ENCODE measurements around the gene TMEM248. TPM values are rescaled to one million over a fixed set of nuclear protein-coding genes. Genes with fewer than 3 reads are reported as not detected.
A peak's percentile ranks its signal among the peaks of the same experiment; 100 is the strongest.

Gene TMEM248
- total and polyA plus RNA-seq, 2 experiments from 2014 or later: 40.2 to 73.7 TPM

GRCh38 chr7:66930341-66930740 is 9.3 kb downstream of the TMEM248 start:
- 0 out of 2 replicates have a peak overlapping the region, but pooled peaks have one; percentile 17 for H3K27ac ChIP-seq (ENCODE audit: low read depth)
- DNase-seq (ENCODE audit: low spot score) (peak; percentile 84), ATAC-seq (peak; percentile 90)
- no peak overlapping the region for H2AFZ ChIP-seq
- H3K36me3 Mint-ChIP-seq (ENCODE audit: low read depth): peaks cover 6% of the 10 kb centered on the region
- H3K9me3 Mint-ChIP-seq: no peaks in the 10 kb centered on the region
- H3F3A ChIP-seq (replicated peaks; ENCODE audit: low read depth): 0 out of 2 replicates have a peak, but pooled peaks cover 4% of the 10 kb centered on the region
- H4K20me1 ChIP-seq (replicated peaks; ENCODE audit: insufficient read depth): peaks cover 45% of the 10 kb centered on the region
- TF ChIP-seq CTCF (conservative IDR thresholded peaks at IDR 0.05; ENCODE audit: low read depth in 2 of 2): no peak
- no peak for TF ChIP-seq REST (IDR thresholded peaks at IDR 0.05; ENCODE audit: unreplicated experiment)
- peak; percentile 39; the same call in 1 of the 2 replicates for TF ChIP-seq CREB1 (CRISPR knock-in tag; IDR thresholded peaks at IDR 0.05; ENCODE audit: low read depth)
- no peak for TF ChIP-seq STAT1 (IDR thresholded peaks at IDR 0.05; ENCODE audit: unreplicated experiment)
- TF ChIP-seq EZH2 (IDR thresholded peaks at IDR 0.05; ENCODE audit: low read depth, unreplicated experiment): no peak
- no peak for TF ChIP-seq ETS1 (IDR thresholded peaks at IDR 0.05)
- no peak for TF ChIP-seq ZNF331 (CRISPR knock-in tag; IDR thresholded peaks at IDR 0.05; ENCODE audit: low read depth)
- no peak for TF ChIP-seq JUNB (IDR thresholded peaks at IDR 0.05; ENCODE audit: unreplicated experiment)
- no peak for TF ChIP-seq POLR2AphosphoS5 (IDR thresholded peaks at IDR 0.05; ENCODE audit: low read depth)
- TF ChIP-seq ZNF462 (CRISPR knock-in tag; IDR thresholded peaks at IDR 0.05): peak; percentile 33; the same call in 1 of the 2 replicates
- peaks cover 11% of the 10 kb centered on the region for H3K27me3 Mint-ChIP-seq (ENCODE audit: insufficient read depth, low read depth, poor library complexity)
- peak overlapping the region; percentile 54 for H3K4me3 Mint-ChIP-seq
- peaks cover 17% of the 10 kb centered on the region for H3K4me1 Mint-ChIP-seq
- peak overlapping the region; percentile 20; the same call in 1 of the 2 replicates for H3K4me3 ChIP-seq
- H3K4me1 ChIP-seq (ENCODE audit: insufficient read depth): peaks cover 8% of the 10 kb centered on the region; the same call in 1 of the 2 replicates
- no peaks in the 10 kb centered on the region for H3K27me3 ChIP-seq (ENCODE audit: insufficient read depth)
- H3K36me3 ChIP-seq (ENCODE audit: insufficient read depth): no peaks in the 10 kb centered on the region
- peaks cover 100% of the 10 kb centered on the region for H3K79me2 ChIP-seq (replicated peaks; ENCODE audit: insufficient read depth)
- no peaks in the 10 kb centered on the region for H3K9me2 ChIP-seq (ENCODE audit: insufficient read depth)
- peak overlapping the region; percentile 77 for H3K27ac Mint-ChIP-seq
- peak overlapping the region; percentile 39; the same call in 1 of the 2 replicates for H3K4me2 ChIP-seq
